Activated naive CD4-positive, alpha-beta T cell treated with anti-CD3 and anti-CD28 coated beads, Interleukin-2, amount 10 ng/mL, durations not matched to agents 7 days and 5 days (primary cell): ENCODE data around the gene KCTD2.
"Not testable (repeated sequence)": the region's sequence is repeated elsewhere in the genome, so short reads cannot be mapped to it uniquely, and the experiment has no call there.

Source experiments
- CTCF ChIA-PET: fragments of 350-600 bp; sonication (Branson Sonifier 250); formaldehyde crosslinking; loops from one replicate; lab custom pipeline; 2021; ENCODE audit warnings: antibody characterized with exemption; lab: Charles Lee
- DNase-seq: peaks from one replicate; pipeline ENCODE4 v3.0.0-alpha.2; 2020
- H3K27ac Mint-ChIP-seq: one replicate; pipeline ENCODE4 v1.8.0; 2021; ENCODE audit warnings: mild to moderate bottlenecking, moderate library complexity, mixed read lengths
- H3K27me3 Mint-ChIP-seq: one replicate; pipeline ENCODE4 v1.8.0; 2021; ENCODE audit warnings: mild to moderate bottlenecking, mixed read lengths
- H3K36me3 Mint-ChIP-seq: one replicate; pipeline ENCODE4 v1.8.0; 2021; ENCODE audit warnings: mixed read lengths
- H3K4me1 Mint-ChIP-seq: one replicate; pipeline ENCODE4 v1.8.0; 2021; ENCODE audit warnings: mixed read lengths
- H3K4me3 Mint-ChIP-seq: one replicate; pipeline ENCODE4 v1.8.0; 2021; ENCODE audit warnings: mild to moderate bottlenecking, moderate library complexity, mixed read lengths
- H3K9me3 Mint-ChIP-seq: one replicate; pipeline ENCODE4 v1.8.0; 2021; ENCODE audit warnings: mixed read lengths

The KCTD2 gene

GRCh38 chr17:75010683-75011400, 36.2 kb upstream of the KCTD2 start:
- H3K9me3 Mint-ChIP-seq = no peaks in the 10 kb centered on the region
- H3K27ac Mint-ChIP-seq = no peak overlapping the region
- H3K4me1 Mint-ChIP-seq = peaks cover 27% of the 10 kb centered on the region
- H3K36me3 Mint-ChIP-seq = peaks cover 7% of the 10 kb centered on the region
- DNase-seq = peak; percentile 27
- H3K27me3 Mint-ChIP-seq = peaks cover 32% of the 10 kb centered on the region
- CTCF ChIA-PET = interaction anchor here (1.0 to 12.1 kb wide), 4 partner anchors 28 to 190 kb away, joined by 3 to 122 read pairs (median 6); no protein-coding TSS in a partner anchor
- H3K4me3 Mint-ChIP-seq = peak overlapping the region; percentile 31

- H3K27me3 Mint-ChIP-seq = peaks cover 28% of the 10 kb centered on the region
- peaks cover 10% of the 10 kb centered on the region for H3K36me3 Mint-ChIP-seq
- no peak for DNase-seq
- H3K27ac Mint-ChIP-seq = no peak overlapping the region
- H3K4me3 Mint-ChIP-seq = peak overlapping the region; percentile 95
- CTCF ChIA-PET = interaction anchor here (1.0 to 12.1 kb wide), 8 partner anchors 17 to 190 kb away, joined by 3 to 122 read pairs (median 6); partner anchors contain the start of gene CDR2L
- H3K9me3 Mint-ChIP-seq = no peaks in the 10 kb centered on the region
- H3K4me1 Mint-ChIP-seq = peaks cover 29% of the 10 kb centered on the region
Measured at GRCh38 chr17:75011401-75012095, 35.5 kb upstream of the KCTD2 start.

DNA sequence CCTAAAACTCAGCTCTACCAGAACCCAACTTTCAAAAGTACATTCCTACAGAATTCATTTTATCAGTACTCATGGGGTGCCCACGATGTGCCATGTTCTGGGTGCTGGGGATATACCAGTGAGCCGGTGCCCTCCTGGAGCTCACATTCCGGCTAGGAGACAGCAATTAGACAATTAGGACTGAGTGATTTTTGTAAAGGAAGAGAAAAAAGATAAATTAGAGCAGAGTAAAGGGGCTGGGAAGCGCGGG, 35.0 kb upstream of the KCTD2 start:
- H3K9me3 Mint-ChIP-seq = no peaks in the 10 kb centered on the region
- peak overlapping the region; percentile 92 for H3K27ac Mint-ChIP-seq
- DNase-seq = no peak
- H3K4me1 Mint-ChIP-seq = peaks cover 29% of the 10 kb centered on the region
- CTCF ChIA-PET = interaction anchor here (1.0 to 12.1 kb wide), 8 partner anchors 17 to 94 kb away, joined by 3 to 122 read pairs (median 6); partner anchors contain the start of gene CDR2L
- peak overlapping the region; percentile 95 for H3K4me3 Mint-ChIP-seq
- H3K27me3 Mint-ChIP-seq = peaks cover 23% of the 10 kb centered on the region
- peaks cover 14% of the 10 kb centered on the region for H3K36me3 Mint-ChIP-seq

DNA sequence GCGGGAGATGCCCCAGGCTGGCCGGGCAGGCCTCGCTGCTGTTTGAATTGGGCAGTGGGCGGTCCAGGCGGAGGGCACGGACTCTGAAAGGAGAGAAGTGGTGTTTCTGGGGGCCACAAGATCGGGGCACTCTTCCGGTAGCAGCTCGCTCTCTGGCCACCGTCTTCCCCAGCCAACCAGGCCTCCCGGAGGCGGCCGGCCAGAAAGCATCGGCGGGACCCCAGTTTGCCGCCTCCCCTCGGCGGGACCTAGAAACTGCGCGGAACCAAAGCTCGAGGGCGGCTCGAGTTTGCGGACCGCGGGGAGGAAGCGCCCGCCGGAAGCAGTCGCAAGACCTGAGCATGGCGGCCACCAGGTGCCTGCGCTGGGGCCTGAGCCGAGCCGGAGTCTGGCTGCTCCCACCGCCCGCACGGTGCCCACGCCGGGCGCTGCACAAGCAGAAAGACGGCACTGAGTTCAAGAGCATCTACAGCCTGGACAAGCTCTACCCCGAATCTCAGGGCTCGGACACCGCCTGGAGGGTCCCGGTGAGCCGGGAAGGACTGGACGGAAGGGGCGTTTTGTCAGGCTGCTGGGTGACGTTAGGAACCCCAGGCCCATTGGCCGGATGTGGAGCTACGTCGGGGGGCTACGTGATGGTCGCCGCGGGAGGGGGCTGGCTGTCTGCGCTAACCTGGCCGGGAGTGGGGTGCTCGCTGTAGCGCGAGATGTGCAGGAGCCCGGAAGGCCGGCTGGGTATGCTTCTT, 34.5 kb upstream of the KCTD2 start, which contains the start of gene MRPL58:
MRPL58 (plus strand) TSS at position 325 of the 746 bp plus-strand sequence; CDS start at position 342, 17 bp downstream.
- no peaks in the 10 kb centered on the region for H3K9me3 Mint-ChIP-seq
- peak; percentile 88 for DNase-seq
- peak within 1 kb of the TSS; percentile 95 for H3K4me3 Mint-ChIP-seq
- CTCF ChIA-PET = interaction anchor here (0.8 to 12.1 kb wide), 12 partner anchors 12 to 189 kb away, joined by 3 to 122 read pairs (median 6); partner anchors contain the start of gene CDR2L
- H3K27ac Mint-ChIP-seq = peak within 1 kb of the TSS; percentile 92
- peaks cover 14% of the 10 kb centered on the region for H3K36me3 Mint-ChIP-seq
- peaks cover 29% of the 10 kb centered on the region for H3K4me1 Mint-ChIP-seq
- peaks cover 18% of the 10 kb centered on the region for H3K27me3 Mint-ChIP-seq

DNA sequence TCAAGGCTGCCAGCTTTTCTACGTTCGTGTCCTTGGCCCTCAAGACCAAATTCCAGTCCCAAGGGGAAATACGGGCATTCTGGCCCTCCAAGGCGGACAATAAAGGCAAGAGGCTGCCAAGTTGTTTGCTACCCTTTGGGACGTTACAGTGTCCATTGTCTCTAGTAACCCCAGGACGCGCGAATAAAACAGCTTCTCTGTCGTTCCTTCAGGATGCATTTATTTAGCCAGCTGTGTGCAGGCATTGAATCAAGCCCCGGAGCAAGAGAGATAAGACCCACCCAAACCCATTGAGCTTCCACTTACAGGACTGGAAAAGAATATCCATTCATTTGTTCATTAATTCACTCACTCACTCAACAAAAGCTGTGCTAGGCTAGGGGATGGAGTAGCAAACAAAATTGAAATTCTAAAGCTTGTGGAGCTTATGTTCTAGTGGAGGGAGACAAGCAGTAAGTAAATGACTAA, 33.9 kb upstream of the KCTD2 start:
- Mint-ChIP-seq H3K9me3 (no peaks in the 10 kb centered on the region), H3K36me3 (peaks cover 17% of the 10 kb centered on the region), H3K27ac (peak overlapping the region; percentile 92), H3K4me1 (peaks cover 29% of the 10 kb centered on the region), H3K27me3 (peaks cover 13% of the 10 kb centered on the region), H3K4me3 (peak overlapping the region; percentile 95)
- CTCF ChIA-PET = interaction anchor here (0.6 to 12.1 kb wide), 12 partner anchors 11 to 188 kb away, joined by 3 to 122 read pairs (median 4); partner anchors contain the start of gene CDR2L
- DNase-seq = no peak

DNA sequence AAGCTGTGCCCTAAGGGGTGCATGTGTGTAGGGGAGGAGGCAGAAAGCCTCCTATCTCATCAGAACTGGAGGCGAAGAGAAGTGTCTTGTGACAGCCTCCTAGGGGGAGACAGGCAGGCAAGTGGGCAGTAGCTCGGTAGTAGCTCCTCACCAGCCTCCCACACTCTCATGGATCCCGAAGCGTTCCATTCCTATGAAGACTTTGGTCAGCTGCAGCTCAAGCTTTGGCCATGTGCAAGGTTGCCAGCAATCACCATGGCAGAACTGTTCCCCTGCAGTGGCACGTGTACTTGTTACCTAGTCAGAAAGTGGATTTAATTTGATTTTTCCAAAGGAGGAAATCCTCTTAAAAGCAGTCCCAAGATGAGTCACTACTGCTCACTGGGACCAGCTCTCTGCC, 27.9 kb upstream of the KCTD2 start:
- Mint-ChIP-seq H3K9me3 (no peaks in the 10 kb centered on the region), H3K4me1 (peaks cover 13% of the 10 kb centered on the region), H3K27me3 (no peaks in the 10 kb centered on the region), H3K36me3 (peaks cover 46% of the 10 kb centered on the region), H3K4me3 (no peak overlapping the region), H3K27ac (no peak overlapping the region)
- no peak for DNase-seq
- CTCF ChIA-PET = interaction anchor here (0.6 to 1.5 kb wide), 4 partner anchors 12 to 60 kb away, joined by 3 to 5 read pairs (median 4); no protein-coding TSS in a partner anchor

DNA sequence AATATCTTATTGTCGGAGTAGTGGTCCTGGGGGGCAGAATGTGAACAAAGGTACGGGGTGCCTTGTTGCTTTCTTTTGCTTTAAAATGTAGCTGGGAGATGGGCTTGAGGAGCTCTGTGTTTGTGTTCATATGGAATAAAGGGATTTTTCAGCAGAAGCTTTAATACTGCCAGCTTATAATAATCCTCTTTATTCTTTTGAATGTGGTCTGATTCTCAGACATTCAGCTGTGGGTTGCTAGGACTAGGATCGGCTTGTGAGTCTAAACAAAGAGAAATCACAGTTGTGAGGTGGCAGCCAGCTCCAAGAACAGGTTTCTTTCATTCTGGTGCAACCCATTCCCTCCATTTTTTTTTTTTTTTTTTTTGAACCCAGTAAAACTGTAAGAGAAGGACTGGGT, 27.3 kb upstream of the KCTD2 start:
- H3K4me1 Mint-ChIP-seq = peaks cover 15% of the 10 kb centered on the region
- no peaks in the 10 kb centered on the region for H3K27me3 Mint-ChIP-seq
- H3K36me3 Mint-ChIP-seq = peaks cover 48% of the 10 kb centered on the region
- no peaks in the 10 kb centered on the region for H3K9me3 Mint-ChIP-seq
- no peak for DNase-seq
- H3K27ac Mint-ChIP-seq = no peak overlapping the region
- CTCF ChIA-PET = interaction anchor here (0.8 to 1.5 kb wide), 3 partner anchors 12 to 61 kb away, joined by 3 to 5 read pairs (median 4); no protein-coding TSS in a partner anchor
- no peak overlapping the region for H3K4me3 Mint-ChIP-seq

DNA sequence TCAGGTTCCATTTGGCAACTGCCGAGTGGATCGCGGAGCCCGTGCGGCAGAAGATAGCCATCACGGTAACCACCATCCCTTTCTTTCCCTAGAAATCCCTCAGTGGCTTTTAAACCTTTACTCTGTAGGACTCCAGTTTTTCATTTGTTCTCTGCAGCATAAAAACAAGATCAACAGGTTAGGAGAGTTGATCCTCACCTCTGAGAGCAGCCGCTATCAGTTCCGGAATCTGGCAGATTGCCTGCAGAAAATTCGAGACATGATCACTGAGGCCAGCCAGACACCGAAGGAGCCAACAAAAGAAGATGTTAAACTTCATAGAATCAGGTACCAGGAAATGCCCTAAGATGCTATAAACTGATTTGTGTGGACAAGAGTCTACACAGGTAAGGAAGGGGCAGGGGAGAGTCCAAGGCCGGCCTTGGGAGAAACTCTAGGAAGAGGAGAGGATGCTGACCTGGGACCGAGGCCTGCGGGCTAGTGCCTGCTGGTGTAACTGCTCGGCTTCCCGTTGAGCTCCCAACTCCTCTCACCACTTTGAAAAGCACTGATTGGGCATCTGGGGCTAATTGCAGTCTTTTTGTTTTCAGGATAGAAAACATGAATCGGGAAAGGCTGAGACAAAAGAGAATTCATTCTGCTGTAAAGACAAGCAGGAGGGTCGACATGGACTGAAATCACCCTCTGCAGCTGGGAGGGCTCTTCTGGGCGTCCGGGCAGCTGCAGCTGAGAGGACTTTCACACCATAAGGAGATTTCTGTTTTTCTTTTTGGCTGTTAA, 26.5 kb upstream of the KCTD2 start:
- CTCF ChIA-PET = no interaction called here
- Mint-ChIP-seq H3K9me3 (no peaks in the 10 kb centered on the region), H3K4me3 (no peak overlapping the region), H3K4me1 (peaks cover 18% of the 10 kb centered on the region), H3K36me3 (peaks cover 52% of the 10 kb centered on the region), H3K27me3 (peaks cover 4% of the 10 kb centered on the region), H3K27ac (no peak overlapping the region)
- DNase-seq = no peak

DNA sequence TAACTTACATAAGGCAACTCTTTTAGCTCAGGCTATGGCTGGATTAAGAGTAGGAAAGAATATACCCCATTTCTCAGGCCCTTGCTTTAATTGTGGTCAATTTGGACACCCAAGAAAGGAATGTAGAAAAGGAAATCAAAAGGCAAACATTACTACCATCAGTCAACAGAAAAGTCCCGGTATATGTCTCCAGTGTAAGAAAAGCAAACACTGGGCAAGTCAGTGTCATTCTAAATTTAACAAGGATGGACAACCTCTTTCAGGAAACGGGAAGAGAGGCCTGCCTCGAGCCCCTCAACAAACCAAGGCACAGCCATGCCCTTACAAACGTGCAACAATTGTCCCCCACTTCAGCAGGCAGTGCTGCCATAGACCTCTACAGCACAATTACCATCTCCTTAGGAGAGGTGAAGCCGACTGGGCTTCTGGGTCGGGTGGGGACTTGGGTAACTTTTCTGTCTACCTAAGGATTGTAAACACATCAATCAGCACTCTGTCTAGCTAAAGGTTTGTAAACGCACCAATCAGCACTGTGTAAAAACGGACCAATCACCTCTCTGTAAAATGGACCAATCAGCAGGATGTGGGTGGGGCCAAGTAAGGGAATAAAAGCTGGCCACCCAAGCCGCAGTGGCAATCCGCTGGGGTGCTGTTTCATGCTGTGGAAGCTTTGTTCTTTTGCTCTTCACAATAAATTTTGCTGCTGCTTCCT, 22.2 kb upstream of the KCTD2 start:
- CTCF ChIA-PET = interaction anchor here (1.3 to 3.1 kb wide), 4 partner anchors 11 to 67 kb away, joined by 3 to 14 read pairs (median 6); partner anchors contain the start of gene MRPL58
- Mint-ChIP-seq H3K27me3 (peaks cover 10% of the 10 kb centered on the region), H3K27ac (peak overlapping the region; percentile 84), H3K9me3 (no peaks in the 10 kb centered on the region), H3K4me3 (peak overlapping the region; percentile 53), H3K36me3 (peaks cover 41% of the 10 kb centered on the region), H3K4me1 (peaks cover 25% of the 10 kb centered on the region)
- peak; percentile 62 for DNase-seq

DNA sequence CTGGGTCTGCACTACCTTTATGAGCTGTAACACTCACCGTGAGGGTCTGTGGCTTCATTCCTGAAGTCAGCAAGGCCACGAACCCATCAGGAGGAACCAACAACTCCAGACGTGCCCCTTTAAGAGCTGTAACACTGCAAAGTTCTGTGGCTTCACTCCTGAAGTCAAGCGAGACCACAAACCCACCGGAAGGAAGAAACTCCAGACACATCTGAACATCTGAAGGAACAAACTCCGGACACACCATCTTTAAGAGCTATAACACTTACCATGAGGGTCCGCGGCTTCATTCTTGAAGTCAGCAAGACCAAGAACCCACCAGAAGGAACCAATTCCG, 21.7 kb upstream of the KCTD2 start:
- H3K36me3 Mint-ChIP-seq = peaks cover 36% of the 10 kb centered on the region
- peak overlapping the region; percentile 53 for H3K4me3 Mint-ChIP-seq
- H3K9me3 Mint-ChIP-seq, DNase-seq: not testable (repeated sequence)
- peaks cover 15% of the 10 kb centered on the region for H3K27me3 Mint-ChIP-seq
- peak overlapping the region; percentile 84 for H3K27ac Mint-ChIP-seq
- CTCF ChIA-PET = interaction anchor here (0.7 to 3.1 kb wide), 5 partner anchors 12 to 129 kb away, joined by 3 to 14 read pairs (median 4); partner anchors contain the start of genes JPT1 and MRPL58
- peaks cover 30% of the 10 kb centered on the region for H3K4me1 Mint-ChIP-seq

DNA sequence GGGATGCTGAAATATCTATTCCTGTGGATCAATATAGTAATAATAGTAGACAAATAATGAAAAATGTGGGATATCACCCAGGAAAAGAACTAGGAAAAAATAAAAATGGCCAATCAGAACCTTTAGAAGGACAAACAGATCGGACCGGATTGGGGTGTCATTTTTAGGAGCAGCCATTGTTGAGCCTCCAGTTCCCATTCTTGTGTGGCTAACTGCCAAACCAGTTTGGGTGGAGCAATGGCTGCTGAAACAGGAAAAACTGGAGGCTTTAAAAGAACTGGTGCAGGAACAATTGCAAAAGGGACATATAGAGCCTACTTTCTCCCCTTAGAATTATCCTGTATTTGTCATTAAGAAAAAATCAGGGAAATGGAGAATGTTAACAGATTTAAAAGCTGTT, 20.4 kb upstream of the KCTD2 start:
- Mint-ChIP-seq H3K4me1 (peaks cover 35% of the 10 kb centered on the region), H3K36me3 (peaks cover 26% of the 10 kb centered on the region), H3K27me3 (peaks cover 25% of the 10 kb centered on the region)
- not testable (repeated sequence) for H3K4me3 Mint-ChIP-seq, H3K27ac Mint-ChIP-seq, DNase-seq, H3K9me3 Mint-ChIP-seq
- CTCF ChIA-PET = interaction anchor here (1.8 kb wide), 1 partner anchor 65 kb away, joined by 8 read pairs; no protein-coding TSS in a partner anchor

DNA sequence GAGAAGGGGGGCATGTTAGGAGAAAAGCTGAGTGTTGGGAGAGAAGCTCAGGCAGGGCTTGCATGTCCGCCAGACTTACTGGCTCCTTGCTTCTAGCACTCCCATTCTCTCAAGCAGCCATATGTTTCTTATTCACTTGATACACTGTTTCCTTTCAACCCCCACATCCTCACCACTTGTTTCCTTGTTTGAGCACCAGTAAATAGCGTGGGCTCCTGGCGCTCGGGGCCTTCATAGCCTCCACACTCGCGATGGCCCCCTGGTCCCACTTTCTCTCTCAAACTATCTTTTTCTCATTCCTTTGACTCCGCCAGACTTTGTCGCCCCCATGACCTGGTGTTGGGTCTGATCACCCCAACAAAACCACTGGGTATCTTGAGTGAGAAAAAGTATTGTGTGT, 16.9 kb upstream of the KCTD2 start:
- DNase-seq = no peak
- H3K36me3 Mint-ChIP-seq = peaks cover 5% of the 10 kb centered on the region
- H3K27me3 Mint-ChIP-seq = peaks cover 57% of the 10 kb centered on the region
- no peaks in the 10 kb centered on the region for H3K9me3 Mint-ChIP-seq
- CTCF ChIA-PET = no interaction called here
- H3K4me1 Mint-ChIP-seq = peaks cover 54% of the 10 kb centered on the region
- no peak overlapping the region for H3K4me3 Mint-ChIP-seq
- no peak overlapping the region for H3K27ac Mint-ChIP-seq
